HepG2 (cell line): ENCODE results near the gene UBE2C. TPM values are rescaled to one million over a fixed set of nuclear protein-coding genes. Genes with fewer than 3 reads are reported as not detected.

ENCODE experiments used
- GLI4 ChIP-seq: sonication (generic); formaldehyde crosslinking; IDR thresholded peaks from 2 replicates; pipeline ENCODE4 v1.5.1; 2020; ENCODE audit warnings: missing genetic modification reagents, mild to moderate bottlenecking, moderate library complexity, borderline replicate concordance
- KDM2A ChIP-seq: sonication (generic); formaldehyde crosslinking; IDR thresholded peaks from 2 replicates; pipeline ENCODE4 v1.4.0; 2020; ENCODE audit warnings: low read depth, missing genetic modification reagents, borderline replicate concordance
- PHF20 ChIP-seq: sonication (generic); formaldehyde crosslinking; IDR thresholded peaks from 2 replicates; pipeline ENCODE4 v1.5.0; 2020; ENCODE audit warnings: mild to moderate bottlenecking, missing genetic modification reagents
- TAF1 ChIP-seq: sonication (generic); formaldehyde crosslinking; IDR thresholded peaks from 2 replicates; pipeline ENCODE4 v1.4.0; 2020; ENCODE audit warnings: missing genetic modification reagents
- XBP1 ChIP-seq: sonication (generic); formaldehyde crosslinking; IDR thresholded peaks from 2 replicates; pipeline ENCODE4 v1.5.0; 2020; ENCODE audit warnings: missing genetic modification reagents
- ZNF510 ChIP-seq: sonication (generic); formaldehyde crosslinking; IDR thresholded peaks from 2 replicates; pipeline ENCODE4 v1.4.0; 2020; ENCODE audit warnings: low read depth, mild to moderate bottlenecking, missing genetic modification reagents
- ZNF607 ChIP-seq: sonication (generic); formaldehyde crosslinking; IDR thresholded peaks from 2 replicates; pipeline ENCODE4 v1.5.1; 2020; ENCODE audit warnings: missing genetic modification reagents, mild to moderate bottlenecking, borderline replicate concordance
- ZNF747 ChIP-seq: sonication (generic); formaldehyde crosslinking; IDR thresholded peaks from 2 replicates; pipeline ENCODE4 v1.8.1; 2023; ENCODE audit warnings: missing genetic modification reagents, mild to moderate bottlenecking, borderline replicate concordance
- polyA plus RNA-seq, 8 experiments: library from polyadenylated mRNA; depleted of rRNA in 3 of 8; stranded (reverse) in 7 of 8; unstranded in 1 of 8; fragments of >200 nt; fragmentation: Illumina TruSeq in 4 of 8; extraction: Trizol in 4 of 8; gene quantifications; 2 replicates each; pipeline versions ENCODE4 v1.2.1 to v1.2.3, GENCODE V29; 2011 to 2016; ENCODE audit warnings: low read depth in 4 of 8, missing spikeins in 1 of 8, mixed read lengths in 1 of 8; ENCODE audit not compliant: insufficient read depth in 1 of 8
- total RNA-seq, 5 experiments: library from RNA; depleted of rRNA; stranded (reverse); fragments of >200 nt; fragmentation: Illumina TruSeq; extraction: Trizol; gene quantifications; 2 replicates each; pipeline ENCODE4 v1.2.3, GENCODE V29; 2016; ENCODE audit warnings: low read depth in 1 of 5
- TF ChIP-seq, protein P1 (sequence below): sonication (generic); formaldehyde crosslinking; IDR thresholded peaks from 2 replicates; pipeline ENCODE4 v1.4.0; 2020; ENCODE audit warnings: missing genetic modification reagents, borderline replicate concordance
- TF ChIP-seq, protein P2 (sequence below): IDR thresholded peaks from 2 replicates; pipeline ENCODE4 v1.6.1; 2016; ENCODE audit warnings: mild to moderate bottlenecking
- TF ChIP-seq, protein P3 (sequence below): sonication (generic); formaldehyde crosslinking; IDR thresholded peaks from 2 replicates; pipeline ENCODE4 v1.9.0; 2021; ENCODE audit warnings: mild to moderate bottlenecking, missing genetic modification reagents
- TF ChIP-seq, protein P4 (sequence below): sonication (generic); formaldehyde crosslinking; IDR thresholded peaks from 2 replicates; pipeline ENCODE4 v1.8.0; 2022; ENCODE audit warnings: mild to moderate bottlenecking, missing genetic modification reagents
- TF ChIP-seq, protein P5 (sequence below): sonication (generic); formaldehyde crosslinking; IDR thresholded peaks from 2 replicates; pipeline ENCODE4 v1.4.0; 2020; ENCODE audit warnings: mild to moderate bottlenecking, low read depth, missing genetic modification reagents

Gene UBE2C
- total and polyA plus RNA-seq, 2 of the 13 experiments (the other 11 are each of a cell fraction or from before 2014, with no cell fraction given): 100 to 123 TPM

DNA sequence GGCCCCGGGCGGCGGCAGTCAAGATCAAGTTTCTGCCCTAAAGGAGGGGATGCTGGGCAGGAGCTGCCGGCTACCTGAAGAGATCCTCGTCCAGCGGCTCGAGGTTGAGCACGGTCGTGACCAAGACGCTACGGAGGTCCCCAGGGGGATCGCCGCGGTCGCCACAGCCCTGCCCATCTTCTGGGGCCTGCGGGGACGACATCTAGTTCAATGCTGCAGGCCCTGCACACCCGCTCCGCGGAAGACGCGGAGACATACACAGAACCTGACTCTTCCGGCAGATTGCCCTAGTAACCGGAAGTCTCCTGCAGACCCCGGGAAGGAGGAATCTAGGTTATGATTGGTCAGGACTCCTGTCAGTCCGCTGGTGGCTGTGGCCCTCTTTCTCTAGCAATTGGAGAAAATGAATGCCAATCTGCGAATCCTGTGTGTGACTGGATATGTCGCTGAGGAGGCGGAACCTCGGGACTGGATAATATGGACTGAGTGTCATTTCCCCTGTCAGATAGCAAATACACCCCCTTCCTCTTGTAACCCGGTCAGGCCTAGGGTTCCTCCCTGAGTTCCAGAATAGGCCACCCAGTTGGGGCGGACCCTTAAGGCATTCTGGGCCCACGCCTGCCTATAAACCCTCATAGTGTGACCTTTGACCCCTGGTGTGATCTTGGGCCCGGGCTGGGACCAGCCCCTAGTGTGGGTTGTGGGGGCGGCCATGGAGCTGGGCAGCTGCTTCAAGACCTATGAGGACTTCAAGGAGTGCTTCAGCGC is 44.9 kb downstream of the UBE2C start, which contains the start of the genes ACOT8 and ZSWIM3 (continued):
- TF ChIP-seq, protein P1, sequence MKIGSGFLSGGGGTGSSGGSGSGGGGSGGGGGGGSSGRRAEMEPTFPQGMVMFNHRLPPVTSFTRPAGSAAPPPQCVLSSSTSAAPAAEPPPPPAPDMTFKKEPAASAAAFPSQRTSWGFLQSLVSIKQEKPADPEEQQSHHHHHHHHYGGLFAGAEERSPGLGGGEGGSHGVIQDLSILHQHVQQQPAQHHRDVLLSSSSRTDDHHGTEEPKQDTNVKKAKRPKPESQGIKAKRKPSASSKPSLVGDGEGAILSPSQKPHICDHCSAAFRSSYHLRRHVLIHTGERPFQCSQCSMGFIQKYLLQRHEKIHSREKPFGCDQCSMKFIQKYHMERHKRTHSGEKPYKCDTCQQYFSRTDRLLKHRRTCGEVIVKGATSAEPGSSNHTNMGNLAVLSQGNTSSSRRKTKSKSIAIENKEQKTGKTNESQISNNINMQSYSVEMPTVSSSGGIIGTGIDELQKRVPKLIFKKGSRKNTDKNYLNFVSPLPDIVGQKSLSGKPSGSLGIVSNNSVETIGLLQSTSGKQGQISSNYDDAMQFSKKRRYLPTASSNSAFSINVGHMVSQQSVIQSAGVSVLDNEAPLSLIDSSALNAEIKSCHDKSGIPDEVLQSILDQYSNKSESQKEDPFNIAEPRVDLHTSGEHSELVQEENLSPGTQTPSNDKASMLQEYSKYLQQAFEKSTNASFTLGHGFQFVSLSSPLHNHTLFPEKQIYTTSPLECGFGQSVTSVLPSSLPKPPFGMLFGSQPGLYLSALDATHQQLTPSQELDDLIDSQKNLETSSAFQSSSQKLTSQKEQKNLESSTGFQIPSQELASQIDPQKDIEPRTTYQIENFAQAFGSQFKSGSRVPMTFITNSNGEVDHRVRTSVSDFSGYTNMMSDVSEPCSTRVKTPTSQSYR (CRISPR knock-in tag): peak; percentile 28; the same call in 1 of the 2 replicates
- TF ChIP-seq XBP1 (CRISPR knock-in tag) (0 out of 2 replicates have a peak, but pooled peaks have one; percentile 65), ZNF747 (CRISPR knock-in tag) (peak; percentile 60; the same call in 1 of the 2 replicates), ZNF510 (CRISPR knock-in tag) (0 out of 2 replicates have a peak, but pooled peaks have one; percentile 65), GLI4 (CRISPR knock-in tag) (peak; percentile 87), ZNF607 (CRISPR knock-in tag) (peak; percentile 94), TAF1 (CRISPR knock-in tag) (peak; percentile 99), PHF20 (CRISPR knock-in tag) (peak; percentile 96), KDM2A (CRISPR knock-in tag) (peak; percentile 93; the same call in 1 of the 2 replicates)
- TF ChIP-seq, protein P2, sequence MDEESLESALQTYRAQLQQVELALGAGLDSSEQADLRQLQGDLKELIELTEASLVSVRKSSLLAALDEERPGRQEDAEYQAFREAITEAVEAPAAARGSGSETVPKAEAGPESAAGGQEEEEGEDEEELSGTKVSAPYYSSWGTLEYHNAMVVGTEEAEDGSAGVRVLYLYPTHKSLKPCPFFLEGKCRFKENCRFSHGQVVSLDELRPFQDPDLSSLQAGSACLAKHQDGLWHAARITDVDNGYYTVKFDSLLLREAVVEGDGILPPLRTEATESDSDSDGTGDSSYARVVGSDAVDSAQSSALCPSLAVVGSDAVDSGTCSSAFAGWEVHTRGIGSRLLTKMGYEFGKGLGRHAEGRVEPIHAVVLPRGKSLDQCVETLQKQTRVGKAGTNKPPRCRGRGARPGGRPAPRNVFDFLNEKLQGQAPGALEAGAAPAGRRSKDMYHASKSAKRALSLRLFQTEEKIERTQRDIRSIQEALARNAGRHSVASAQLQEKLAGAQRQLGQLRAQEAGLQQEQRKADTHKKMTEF (CRISPR knock-in tag): peak; percentile 92
- TF ChIP-seq, protein P3, sequence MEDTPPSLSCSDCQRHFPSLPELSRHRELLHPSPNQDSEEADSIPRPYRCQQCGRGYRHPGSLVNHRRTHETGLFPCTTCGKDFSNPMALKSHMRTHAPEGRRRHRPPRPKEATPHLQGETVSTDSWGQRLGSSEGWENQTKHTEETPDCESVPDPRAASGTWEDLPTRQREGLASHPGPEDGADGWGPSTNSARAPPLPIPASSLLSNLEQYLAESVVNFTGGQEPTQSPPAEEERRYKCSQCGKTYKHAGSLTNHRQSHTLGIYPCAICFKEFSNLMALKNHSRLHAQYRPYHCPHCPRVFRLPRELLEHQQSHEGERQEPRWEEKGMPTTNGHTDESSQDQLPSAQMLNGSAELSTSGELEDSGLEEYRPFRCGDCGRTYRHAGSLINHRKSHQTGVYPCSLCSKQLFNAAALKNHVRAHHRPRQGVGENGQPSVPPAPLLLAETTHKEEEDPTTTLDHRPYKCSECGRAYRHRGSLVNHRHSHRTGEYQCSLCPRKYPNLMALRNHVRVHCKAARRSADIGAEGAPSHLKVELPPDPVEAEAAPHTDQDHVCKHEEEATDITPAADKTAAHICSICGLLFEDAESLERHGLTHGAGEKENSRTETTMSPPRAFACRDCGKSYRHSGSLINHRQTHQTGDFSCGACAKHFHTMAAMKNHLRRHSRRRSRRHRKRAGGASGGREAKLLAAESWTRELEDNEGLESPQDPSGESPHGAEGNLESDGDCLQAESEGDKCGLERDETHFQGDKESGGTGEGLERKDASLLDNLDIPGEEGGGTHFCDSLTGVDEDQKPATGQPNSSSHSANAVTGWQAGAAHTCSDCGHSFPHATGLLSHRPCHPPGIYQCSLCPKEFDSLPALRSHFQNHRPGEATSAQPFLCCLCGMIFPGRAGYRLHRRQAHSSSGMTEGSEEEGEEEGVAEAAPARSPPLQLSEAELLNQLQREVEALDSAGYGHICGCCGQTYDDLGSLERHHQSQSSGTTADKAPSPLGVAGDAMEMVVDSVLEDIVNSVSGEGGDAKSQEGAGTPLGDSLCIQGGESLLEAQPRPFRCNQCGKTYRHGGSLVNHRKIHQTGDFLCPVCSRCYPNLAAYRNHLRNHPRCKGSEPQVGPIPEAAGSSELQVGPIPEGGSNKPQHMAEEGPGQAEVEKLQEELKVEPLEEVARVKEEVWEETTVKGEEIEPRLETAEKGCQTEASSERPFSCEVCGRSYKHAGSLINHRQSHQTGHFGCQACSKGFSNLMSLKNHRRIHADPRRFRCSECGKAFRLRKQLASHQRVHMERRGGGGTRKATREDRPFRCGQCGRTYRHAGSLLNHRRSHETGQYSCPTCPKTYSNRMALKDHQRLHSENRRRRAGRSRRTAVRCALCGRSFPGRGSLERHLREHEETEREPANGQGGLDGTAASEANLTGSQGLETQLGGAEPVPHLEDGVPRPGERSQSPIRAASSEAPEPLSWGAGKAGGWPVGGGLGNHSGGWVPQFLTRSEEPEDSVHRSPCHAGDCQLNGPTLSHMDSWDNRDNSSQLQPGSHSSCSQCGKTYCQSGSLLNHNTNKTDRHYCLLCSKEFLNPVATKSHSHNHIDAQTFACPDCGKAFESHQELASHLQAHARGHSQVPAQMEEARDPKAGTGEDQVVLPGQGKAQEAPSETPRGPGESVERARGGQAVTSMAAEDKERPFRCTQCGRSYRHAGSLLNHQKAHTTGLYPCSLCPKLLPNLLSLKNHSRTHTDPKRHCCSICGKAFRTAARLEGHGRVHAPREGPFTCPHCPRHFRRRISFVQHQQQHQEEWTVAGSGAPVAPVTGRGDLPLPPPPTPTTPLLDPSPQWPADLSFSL (CRISPR knock-in tag): no peak
- TF ChIP-seq, protein P4, sequence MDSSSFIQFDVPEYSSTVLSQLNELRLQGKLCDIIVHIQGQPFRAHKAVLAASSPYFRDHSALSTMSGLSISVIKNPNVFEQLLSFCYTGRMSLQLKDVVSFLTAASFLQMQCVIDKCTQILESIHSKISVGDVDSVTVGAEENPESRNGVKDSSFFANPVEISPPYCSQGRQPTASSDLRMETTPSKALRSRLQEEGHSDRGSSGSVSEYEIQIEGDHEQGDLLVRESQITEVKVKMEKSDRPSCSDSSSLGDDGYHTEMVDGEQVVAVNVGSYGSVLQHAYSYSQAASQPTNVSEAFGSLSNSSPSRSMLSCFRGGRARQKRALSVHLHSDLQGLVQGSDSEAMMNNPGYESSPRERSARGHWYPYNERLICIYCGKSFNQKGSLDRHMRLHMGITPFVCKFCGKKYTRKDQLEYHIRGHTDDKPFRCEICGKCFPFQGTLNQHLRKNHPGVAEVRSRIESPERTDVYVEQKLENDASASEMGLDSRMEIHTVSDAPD (CRISPR knock-in tag): peak; percentile 72; the same call in 1 of the 2 replicates
- TF ChIP-seq, protein P5, sequence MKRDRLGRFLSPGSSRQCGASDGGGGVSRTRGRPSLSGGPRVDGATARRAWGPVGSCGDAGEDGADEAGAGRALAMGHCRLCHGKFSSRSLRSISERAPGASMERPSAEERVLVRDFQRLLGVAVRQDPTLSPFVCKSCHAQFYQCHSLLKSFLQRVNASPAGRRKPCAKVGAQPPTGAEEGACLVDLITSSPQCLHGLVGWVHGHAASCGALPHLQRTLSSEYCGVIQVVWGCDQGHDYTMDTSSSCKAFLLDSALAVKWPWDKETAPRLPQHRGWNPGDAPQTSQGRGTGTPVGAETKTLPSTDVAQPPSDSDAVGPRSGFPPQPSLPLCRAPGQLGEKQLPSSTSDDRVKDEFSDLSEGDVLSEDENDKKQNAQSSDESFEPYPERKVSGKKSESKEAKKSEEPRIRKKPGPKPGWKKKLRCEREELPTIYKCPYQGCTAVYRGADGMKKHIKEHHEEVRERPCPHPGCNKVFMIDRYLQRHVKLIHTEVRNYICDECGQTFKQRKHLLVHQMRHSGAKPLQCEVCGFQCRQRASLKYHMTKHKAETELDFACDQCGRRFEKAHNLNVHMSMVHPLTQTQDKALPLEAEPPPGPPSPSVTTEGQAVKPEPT (CRISPR knock-in tag): no peak
